Epithelial cell of esophagus (primary cell): ENCODE measurements around the gene SARDH.

Experiments used
- DNase-seq: peaks from one replicate; pipeline ENCODE4 v3.0.0; 2010; ENCODE audit warnings: low read depth
- H3K4me3 ChIP-seq: 2 replicates; pipeline ENCODE4 v1.5.1; 2011; ENCODE audit warnings: mild to moderate bottlenecking, low read length, control low read depth
- TF ChIP-seq, protein P1 (sequence below): IDR thresholded peaks from 2 replicates; pipeline ENCODE4 v1.5.1; 2011; ENCODE audit warnings: low read depth, mild to moderate bottlenecking, low read length, control low read depth, inconsistent platforms; ENCODE audit not compliant: insufficient read depth; ENCODE audit errors: missing control alignments

SARDH gene

DNA sequence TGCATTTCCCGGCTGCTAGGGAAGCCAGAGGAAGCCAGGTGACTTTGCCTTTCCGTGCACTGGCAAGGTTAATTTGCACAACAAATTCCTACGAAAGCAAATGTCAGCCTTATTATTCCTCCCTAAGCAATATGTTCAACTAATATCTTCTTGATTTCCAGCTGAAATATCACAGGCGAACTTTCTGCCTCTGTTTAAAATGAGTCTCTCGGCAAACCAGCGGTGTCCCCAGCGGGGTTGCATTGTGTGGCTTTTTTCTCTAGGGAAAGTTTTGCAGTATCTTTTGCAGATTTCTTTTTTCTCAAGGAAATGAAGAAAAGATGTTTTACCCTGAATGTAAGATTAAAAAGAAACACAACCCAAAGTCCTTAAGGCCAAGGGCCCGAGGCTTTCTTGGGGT is 100.1 kb downstream of the SARDH start:
- no peak for DNase-seq

DNA sequence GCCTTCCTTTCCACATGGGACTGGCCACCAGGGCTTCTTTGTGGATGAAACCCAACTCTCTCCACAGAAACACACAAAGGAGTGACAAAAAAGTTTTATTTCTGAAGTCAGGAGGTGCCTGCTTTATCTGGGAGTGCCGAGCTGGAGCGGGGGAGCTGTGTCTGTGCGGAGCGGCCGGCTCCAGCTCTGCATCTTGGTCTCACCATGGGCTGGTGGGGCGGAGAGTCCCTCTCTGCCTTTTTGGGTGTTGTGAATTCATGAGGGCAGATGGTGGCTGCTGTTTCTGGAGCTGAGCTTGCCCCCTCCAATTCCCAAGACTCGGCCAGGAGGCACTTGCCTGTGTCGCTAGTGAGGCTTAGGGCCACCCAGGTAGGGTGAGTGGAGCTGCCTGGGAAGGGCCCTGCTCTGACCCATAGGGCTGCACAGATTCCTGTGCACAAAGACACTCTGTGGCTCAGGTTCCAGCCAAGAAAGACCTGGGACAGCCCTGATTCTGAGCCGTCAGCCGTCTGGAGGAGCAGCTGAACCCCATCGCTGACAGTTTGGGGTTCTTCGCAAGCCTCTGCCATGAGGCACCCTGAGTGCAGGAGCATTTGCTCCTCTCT is 100.6 kb downstream of the SARDH start:
- DNase-seq = no peak
- TF ChIP-seq, protein P1, sequence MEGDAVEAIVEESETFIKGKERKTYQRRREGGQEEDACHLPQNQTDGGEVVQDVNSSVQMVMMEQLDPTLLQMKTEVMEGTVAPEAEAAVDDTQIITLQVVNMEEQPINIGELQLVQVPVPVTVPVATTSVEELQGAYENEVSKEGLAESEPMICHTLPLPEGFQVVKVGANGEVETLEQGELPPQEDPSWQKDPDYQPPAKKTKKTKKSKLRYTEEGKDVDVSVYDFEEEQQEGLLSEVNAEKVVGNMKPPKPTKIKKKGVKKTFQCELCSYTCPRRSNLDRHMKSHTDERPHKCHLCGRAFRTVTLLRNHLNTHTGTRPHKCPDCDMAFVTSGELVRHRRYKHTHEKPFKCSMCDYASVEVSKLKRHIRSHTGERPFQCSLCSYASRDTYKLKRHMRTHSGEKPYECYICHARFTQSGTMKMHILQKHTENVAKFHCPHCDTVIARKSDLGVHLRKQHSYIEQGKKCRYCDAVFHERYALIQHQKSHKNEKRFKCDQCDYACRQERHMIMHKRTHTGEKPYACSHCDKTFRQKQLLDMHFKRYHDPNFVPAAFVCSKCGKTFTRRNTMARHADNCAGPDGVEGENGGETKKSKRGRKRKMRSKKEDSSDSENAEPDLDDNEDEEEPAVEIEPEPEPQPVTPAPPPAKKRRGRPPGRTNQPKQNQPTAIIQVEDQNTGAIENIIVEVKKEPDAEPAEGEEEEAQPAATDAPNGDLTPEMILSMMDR = no peak
- no peak overlapping the region for H3K4me3 ChIP-seq

More for the DNA sequence above, 100.1 kb downstream of the SARDH start:
- TF ChIP-seq, protein P1 = no peak
- H3K4me3 ChIP-seq = no peak overlapping the region

DNA sequence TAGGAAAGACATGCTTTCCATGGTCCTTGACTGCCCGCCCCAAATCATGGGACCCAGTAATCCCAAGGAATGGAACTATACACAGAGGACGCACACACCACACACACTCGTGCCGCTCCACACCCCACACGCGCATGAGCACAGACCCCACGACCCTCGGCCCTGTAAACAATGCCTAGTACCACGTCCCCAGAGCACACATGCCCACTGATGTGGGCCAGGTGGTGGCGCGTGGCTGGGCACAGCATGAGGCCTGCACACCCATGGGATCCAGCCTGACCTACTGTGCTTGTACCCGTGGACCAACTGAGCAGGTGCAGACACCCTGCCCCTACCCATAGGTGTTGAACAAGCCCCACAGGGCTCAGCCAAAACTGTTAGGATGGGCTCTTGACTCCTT is 101.2 kb downstream of the SARDH start:
- TF ChIP-seq, protein P1 = no peak
- no peak for DNase-seq
- H3K4me3 ChIP-seq = no peak overlapping the region

DNA sequence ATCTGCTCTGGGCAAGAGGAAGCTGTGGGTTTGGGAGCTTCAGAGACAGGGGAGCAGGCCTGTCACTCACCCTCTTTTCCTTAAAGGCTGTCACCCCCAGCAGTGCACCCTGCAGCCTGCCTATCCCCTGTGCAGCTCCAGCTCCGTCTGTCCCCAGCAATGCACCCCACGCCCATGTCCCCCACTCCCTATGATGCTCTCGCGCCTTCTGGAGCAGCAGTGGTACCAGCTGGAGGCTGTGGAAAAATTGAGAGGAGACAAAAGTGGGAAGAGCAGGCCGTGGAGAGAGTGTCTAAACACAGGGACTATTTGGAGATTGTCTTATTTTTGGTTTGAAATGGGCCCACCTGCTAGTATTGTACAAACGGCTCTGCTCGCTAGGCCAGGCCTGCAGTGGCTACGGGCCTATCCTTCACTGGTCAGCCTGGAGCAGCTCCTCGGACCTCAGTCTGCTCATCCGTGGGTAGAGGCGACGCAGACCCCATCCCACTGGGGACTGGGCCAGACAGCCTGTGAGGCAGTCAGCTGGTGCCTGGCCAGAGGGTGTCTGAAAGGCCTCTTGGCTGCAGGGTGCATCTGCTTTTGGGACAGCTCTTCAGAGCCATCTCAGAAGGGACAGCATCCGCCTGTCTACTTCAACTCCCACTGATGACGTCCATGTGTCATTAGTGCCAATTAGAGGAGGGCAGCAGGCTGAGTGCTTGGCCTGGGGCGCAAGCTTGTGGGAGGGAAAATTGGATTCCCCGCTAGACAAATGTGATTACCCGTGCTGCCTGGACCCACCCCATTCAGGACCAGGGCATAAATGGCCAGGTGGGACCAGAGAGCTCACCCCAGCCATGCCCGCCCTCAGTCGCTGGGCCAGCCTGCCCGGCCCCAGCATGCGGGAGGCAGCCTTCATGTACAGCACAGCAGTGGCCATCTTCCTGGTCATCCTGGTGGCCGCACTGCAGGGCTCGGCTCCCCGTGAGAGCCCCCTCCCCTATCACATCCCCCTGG is 102.3 kb downstream of the SARDH start, which contains the start of gene DBH:
DBH (plus strand) TSS at position 831 of the 999 bp plus-strand sequence; CDS start at position 840, 9 bp downstream.
- H3K4me3 ChIP-seq = no peak within 1 kb of the TSS
- TF ChIP-seq, protein P1 = no peak
- no peak for DNase-seq

DNA sequence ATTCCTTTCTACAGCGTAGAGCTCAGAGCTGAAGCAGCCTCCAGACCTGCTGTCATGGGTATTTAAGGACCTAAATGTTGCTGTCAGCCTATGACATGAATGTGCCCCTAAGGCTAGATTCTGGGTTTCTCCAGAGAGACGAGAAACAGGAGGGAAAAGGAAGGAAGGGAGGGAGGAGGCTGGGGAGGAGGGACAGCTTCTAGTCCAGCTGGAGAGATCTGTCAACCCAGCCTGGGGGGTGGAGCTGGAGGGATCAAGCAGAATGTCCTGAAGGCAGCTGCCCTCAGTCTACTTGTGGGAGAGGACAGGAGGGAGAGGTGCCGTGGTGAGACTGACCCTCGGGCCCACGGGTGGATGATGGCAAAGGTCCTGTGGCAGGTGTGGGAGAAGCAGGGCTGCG is 103.1 kb downstream of the SARDH start:
- TF ChIP-seq, protein P1 = no peak
- no peak overlapping the region for H3K4me3 ChIP-seq
- DNase-seq = no peak

DNA sequence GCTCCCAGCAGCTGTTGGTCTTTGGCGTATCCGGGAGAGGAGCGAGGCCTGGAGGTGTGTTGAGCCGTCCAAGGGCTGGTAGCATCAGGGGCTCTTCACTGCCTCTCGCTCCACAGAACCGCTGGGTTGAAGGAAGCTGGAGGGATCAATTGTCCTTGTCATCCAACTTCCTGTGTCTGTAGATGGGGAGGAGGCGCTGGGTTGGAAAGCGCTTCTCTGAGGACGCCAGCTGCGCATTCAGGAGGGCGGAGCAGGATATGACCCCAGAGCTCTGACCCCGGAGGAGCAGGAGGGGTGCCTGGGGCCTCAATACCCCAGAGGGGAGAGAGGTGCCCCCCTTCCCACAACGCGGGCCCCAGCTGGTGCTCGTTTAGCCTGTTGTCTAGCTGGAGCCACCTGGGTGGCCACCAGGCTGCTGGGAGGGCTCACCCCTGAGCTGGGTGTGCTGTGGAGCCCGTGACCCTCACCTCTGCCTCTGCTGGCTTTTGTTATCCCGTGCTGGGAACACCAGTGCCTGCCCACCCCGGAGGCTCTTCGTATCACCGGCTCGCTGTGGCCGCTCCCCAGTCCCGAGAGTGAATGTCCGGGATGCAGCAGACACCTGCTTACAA is 104.0 kb downstream of the SARDH start:
- no peak overlapping the region for H3K4me3 ChIP-seq
- TF ChIP-seq, protein P1 = no peak

More for the DNA sequence above, 104.0 kb downstream of the SARDH start:
- DNase-seq = no peak
